Effector CD8-positive, alpha-beta T cell (primary cell): ENCODE measurements around the gene IDH1.
A peak's percentile ranks its signal among the peaks of the same experiment; 100 is the strongest.
"Not testable (repeated sequence)": the region's sequence is repeated elsewhere in the genome, so short reads cannot be mapped to it uniquely, and the experiment has no call there.

Experiments used
- DNase-seq: peaks from one replicate; lab custom pipeline; 2025; lab: John Stamatoyannopoulos, UW
- total RNA-seq, 4 experiments: gene quantifications; one replicate each; lab custom pipeline; 2026; lab: John Stamatoyannopoulos, UW

The IDH1 gene
- total RNA-seq: 24.1 to 52.5 (median 26.2) reads per million in 4 experiments

DNA sequence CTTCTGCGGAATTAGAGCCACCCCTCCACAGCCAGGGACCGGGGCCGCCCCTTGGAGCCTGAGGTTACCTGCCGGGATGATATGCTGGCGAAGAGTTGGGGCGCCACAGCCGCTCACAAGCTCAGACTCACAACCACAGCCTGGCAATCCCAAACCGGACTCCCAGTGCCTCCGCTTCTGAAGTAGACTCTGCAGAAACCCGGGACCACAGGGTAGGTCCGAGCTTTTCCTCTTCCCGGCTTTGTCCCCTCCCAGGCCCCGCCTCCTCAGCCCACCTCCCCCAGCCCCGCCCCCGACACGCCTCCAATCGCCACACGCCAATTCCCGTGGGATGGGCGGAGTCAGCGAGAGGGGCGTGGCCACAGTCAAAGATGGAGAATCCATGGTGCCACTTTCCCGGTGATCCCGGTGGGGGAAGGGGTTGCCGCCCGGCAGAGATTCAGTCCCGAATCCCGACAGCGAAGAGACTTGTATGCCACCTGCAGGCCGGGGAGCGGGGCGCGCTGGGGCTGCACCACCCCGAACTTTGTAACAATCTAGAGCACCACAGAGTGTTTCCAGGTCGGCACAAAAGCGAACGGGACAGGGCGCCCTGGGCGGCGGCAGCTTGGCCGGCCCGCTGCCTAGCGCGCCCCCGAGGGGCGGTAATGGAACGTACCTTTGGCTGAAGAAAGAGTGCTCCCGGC lies at the start of gene IDH1:
Gene IDH1 (minus strand): TSS at position 201 of the 686 bp plus-strand sequence. CDS start 3,520 bp downstream, outside the sequence.
- peak; percentile 97 for DNase-seq

DNA sequence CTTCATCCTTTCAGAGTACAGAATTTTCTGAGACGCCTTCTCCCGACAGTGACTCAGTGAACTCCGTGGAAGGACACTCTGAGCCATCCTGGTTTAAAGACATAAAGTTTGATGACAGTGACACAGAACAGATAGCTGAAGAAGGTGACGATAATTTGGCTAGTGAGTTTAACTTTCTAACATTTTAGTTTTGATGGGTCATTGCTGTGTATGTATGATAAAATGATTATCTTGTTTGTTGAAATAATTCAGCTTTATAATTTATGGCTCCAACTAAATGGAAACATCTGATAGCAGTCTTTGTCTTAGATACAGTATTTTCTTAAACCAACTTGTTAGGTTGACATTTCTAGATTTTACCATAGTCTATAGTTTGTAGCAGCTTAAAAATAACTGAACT lies 49.3 kb upstream of the IDH1 start:
- no peak for DNase-seq

DNA sequence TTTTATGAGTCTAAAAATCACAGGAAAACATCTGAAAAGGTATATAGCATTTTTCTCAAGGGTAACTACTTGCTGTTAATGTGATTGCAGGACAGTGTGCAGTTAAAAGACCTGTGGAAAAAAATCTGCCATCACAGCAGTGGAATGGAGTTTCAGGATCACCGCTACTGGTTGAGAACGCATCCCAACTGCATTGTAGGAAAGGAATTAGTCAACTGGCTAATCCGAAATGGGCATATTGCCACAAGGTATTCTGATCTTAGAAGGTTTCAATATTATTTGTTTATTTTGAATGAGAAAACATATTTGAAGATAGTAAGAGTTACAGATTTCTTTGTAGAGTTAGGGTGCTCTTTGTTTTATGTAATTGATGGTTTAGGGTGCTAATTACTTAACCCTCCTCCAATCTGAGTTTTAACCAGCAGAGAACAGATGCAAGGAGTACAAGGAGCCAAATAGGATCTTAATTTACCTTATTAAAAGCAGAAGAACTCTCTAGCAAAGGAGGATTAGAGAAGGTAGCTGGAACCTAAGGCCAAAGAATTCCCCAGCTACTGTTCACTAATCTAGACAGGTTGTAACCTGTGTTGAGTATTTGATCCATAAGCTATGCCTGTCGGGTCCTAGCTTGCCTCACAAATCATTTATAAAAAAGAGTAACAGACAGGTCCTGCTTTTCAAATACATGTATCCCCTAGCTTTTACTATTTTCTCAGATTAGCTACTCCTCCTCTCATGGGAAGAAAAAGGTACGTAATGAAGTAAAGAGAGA lies 46.2 kb upstream of the IDH1 start:
- DNase-seq: no peak

DNA sequence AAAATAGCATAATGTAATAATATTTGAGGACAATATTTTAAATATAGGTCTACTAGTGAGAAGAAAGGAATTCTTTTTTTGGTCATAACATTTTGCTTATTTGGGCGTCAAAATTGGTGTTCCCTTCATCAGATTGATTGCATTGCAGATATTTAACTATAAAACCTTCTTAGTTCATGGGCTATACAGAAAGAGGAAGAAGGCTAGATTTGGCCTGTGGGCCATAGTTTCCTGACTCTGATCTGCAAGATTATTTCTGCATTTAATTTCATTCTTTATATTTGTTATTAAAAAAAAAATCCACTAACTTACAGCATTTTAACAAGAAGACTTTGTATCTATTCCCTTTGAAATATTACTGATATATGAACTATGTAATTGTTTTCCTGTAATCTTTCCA lies 43.1 kb upstream of the IDH1 start:
- DNase-seq: no peak

DNA sequence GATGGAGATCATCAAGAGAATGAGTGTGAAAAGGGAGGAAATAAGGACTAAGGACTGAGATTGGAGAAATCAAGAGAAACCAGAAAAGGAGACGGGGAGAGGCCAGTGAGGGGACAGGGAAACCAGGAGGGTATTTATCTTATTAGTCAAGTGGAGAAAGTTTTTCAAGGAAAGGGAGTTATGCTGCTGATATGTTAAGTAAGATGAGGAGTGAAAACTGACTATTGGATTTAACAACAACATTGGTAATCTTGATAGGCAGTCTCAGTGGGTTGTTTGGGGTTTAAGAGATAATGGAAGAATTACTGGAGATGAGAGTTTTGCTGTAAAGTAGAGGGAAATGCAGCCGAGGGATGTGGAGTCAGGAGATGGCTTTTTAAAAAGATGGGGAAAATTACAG lies 41.7 kb upstream of the IDH1 start:
- no peak for DNase-seq

DNA sequence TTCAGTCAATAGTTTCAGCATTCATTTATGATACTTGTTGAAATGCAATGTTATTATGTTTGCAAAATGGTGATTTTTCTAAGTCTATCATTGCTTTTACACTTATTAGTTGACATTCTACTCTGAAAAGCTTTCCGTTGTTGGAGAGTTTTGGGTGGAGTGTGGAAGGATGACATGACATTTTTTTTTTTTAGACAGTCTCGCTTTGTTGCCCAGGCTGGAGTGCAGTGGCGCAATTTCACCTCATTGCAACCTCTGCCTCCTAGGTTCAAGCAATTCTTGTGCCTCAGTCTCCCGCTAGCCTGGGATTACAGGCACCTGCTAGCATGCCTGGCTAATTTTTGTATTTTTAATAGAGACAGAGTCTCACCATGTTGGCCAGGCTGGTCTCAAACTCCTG lies 41.0 kb upstream of the IDH1 start:
- DNase-seq: no peak

DNA sequence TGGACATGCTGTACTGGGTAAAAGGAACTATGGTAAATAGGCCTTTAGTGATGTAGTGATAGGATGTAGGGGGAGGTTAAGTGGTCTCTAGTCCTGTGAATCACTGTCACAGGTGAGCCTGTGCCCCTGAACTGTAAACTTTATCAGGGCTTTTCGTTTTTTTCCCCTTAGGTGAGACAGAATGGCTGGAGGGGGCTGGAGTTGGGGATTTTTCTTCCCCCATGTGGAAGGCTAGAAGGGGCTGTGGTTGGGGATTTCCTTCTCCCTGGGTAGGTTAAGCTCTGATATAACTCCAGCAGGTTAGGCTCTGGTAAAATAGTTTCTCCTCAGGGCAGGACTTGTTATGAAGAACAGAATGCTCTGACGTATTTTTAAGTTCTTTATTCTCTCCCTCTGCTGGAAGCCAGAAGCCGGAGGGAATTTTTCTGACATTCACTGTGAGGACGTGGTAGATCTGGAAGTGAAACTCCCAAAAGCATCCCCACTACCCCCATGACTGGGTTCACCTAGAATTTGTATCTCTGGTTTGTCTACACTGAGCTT lies 39.7 kb upstream of the IDH1 start:
- DNase-seq: no peak

DNA sequence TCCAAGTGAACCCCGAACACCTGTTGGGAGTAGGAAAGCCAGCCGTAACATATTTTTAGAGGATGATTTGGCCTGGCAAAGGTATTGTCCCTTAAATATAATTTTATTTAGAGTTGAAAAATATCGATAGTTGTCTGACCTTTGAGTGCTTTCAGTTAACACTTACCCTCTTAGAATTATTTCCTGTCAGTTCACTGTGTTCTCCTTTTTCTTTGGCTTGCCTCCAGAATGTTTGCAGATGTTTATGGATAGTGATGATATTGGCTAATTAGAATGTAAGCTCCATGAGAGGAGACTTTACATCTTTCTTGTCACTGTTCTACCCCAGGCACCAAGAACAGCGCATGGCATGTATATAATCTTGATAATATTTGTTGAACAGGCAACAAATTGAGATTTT lies 31.0 kb upstream of the IDH1 start:
- DNase-seq: no peak

DNA sequence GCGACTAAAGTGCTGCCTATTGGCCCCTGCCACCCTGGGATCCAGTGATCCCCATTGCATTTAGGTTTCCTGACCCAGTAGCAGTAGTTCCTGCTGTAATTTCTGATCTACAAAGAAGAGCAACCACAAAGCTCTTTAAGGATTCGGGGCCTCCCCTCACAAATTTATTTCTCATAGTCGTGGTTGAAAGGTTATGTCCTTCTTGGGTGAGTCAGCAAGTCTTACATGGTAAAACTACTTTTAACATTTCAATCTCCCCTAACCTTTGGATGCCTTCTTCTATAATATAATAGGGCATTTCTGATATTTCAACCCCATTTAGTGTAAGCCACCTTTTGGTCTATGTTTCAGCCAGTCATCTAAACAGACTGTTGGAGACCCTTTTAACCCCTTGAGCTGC lies 26.1 kb upstream of the IDH1 start:
- DNase-seq: no peak

DNA sequence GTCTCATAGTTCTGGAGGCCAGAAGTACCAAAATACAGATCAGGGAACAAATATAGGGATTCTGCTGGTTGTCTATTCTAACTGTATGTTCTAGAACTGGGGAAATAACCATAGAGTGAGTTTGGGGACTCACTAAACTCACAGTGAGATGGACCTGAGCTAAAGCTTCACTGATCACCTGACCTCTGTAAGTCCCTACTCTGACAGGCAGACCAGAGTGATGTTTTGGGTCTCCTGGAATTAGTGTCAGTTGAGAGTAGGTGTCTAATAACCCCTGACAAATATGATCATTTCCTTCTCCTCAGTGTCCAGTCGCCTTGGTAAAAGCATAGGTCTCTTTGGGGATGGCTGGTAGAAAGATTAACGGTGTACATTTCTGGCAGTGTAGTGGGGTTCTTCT lies 25.4 kb upstream of the IDH1 start:
- DNase-seq: no peak

DNA sequence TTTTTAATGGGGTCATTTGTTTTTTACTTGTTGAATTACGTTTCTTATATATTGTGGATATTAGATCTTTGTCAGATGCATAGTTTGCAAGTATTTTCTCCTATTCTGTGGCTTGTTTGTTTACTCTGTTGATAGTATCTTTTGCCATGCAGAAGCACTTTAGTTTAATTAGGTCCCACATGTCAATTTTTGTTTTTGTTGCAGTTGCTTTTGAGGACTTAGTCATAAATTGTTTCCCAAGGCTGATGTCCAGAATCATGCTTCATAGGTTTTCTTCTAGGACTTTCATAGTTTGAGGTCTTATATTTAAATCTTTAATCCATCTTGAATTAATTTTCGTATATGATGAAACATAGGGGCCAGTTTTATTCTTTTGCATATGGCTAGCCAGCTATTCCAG lies 24.4 kb upstream of the IDH1 start:
- DNase-seq: no peak

DNA sequence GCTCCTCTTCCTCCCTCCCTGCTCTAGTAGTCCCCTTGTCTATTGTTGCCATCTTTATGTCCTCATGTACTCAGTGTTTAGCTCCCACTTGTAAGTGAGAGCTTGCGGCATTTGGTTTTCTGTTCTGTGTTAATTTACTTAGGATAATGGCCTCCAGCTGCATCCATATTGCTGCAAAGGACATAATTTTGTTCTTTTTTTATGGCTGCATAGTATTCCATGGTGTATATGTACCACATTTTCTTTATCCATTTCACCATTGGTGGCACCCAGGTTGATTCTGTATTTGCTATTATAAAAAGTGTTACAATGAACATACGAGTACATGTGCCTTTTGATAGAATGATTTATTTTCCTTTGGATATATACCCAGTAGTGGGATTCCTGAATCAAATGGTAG lies 23.7 kb upstream of the IDH1 start:
- DNase-seq: no peak

DNA sequence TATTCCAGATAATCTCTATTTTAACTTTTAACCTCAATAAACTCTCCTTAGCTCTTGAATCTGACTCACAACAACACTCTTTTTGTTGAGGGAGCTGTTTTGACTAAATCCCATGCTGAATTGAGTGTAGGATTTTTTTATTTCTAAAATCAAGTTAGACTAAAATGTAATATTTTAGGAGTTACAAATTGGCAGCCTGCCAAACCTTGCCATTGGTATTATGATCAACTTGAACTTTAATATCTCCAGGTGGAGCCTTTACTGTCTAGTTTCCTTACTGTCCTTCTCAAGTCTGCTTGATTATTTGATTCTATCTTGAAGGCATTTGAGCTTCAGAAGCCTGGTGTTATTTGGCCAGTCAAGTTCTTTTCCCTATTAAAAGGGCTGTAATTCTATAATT lies 19.9 kb upstream of the IDH1 start:
- DNase-seq: no peak

DNA sequence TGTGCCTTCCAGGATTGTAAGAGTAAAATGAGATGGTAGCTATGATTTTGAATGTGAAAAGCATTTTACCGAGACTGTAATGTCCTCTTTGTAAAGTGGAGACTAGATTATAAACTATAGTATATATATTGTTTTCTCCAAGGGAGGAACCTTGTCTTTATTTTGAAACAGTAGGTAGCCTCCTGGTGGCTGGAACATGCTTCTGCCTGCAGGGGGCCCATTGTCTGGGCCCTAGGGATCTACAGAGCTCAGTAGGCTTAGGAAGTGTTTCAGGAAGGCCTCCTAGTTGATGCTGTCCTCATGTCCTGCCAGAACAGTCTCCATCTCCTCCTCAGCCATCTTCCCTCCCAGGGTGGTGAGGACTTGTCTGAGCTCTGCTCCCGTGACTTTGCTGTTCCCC lies 14.2 kb upstream of the IDH1 start:
- no peak for DNase-seq

DNA sequence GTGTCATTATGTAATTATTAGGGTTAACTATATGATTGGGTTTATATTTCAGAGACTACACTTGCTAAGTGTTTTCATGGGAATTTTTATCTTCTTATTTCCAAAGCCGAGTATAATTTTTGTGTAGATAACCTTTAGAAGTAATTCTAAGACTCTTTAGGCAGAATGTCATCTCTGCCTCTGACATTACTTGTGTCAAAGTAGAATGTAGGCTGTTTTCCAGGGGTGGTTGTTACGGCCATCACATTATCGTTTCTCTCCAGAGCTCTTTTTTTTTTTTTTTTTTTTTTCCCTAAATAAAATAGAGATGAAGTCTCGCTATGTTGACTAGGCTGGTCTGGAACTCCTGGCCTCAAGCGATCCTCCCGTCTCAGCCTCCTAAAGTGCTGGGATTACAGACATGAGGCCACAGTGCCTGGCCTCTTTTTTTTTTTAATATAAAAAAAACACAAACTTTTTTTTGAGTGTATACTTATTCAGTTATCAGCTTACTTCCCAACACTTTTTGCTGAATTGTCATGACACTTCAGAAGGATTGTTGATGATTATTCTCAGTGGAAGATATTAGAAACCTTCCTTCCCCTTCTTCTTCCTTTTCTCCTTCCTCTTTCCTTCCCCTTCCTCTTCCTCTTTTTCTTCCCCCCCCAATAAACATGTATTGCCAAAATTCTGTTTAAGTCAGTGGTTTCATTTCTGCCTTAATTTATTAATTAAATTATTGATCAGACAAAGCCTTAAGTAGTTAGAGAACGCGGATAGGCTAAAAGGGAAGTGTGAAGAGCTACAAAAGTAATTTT lies 13.5 kb upstream of the IDH1 start:
- DNase-seq: no peak

DNA sequence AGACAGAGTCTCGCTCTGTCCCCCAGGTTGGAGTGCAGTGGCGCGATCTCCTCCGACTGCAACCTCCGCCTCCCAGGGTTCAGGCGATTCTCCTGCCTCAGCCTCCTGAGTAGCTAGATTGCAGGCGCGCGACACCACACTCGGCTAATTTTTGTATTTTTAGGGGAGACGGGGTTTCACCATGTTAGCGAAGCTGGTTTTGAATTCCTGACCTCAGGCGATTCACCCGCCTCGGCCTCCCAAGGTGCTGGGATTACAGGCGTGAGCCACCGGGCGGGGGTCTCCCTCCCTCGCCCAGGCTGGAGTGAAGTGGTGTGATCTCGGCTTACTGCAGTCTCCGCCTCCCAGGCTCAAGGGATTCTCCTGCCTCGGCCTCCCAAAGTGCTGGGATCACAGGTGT lies 12.7 kb upstream of the IDH1 start:
- DNase-seq: not testable (repeated sequence)

DNA sequence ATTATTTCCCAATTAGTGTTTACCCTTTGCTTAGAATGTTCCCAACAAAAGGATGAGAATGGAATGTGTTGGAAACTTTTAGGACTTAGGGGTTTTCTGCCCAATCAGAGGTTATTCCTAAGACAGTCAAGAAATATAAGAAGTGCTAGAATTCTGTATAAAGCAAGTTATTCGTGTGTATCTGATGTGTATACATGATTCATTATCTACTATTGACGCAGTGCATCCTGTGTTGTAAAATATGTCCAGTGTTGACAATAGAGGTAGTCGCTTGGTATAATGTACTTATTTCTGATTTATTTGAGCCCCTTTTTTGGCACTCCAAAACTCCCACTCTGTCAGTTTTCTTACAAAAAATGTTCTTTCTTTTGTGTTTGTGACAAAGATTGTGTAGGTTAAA lies 12.1 kb upstream of the IDH1 start:
- no peak for DNase-seq

DNA sequence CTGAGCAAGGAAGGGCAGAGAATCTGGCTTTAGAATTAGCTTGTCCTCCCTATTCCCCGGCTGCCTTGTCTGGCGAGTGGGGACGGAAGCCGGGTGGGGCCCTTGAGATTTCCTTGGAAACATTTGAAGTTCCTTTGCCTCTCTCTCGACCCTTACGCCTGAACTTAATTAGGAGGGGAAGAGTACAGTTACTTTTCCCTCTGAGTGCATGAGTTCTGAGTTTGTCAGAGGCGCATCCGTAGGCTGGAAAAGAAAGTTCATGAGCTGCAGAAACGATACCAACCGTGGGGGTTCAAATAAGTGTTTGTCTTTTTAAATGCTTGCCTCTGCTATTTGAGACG lies 11.7 kb upstream of the IDH1 start:
- DNase-seq: no peak

DNA sequence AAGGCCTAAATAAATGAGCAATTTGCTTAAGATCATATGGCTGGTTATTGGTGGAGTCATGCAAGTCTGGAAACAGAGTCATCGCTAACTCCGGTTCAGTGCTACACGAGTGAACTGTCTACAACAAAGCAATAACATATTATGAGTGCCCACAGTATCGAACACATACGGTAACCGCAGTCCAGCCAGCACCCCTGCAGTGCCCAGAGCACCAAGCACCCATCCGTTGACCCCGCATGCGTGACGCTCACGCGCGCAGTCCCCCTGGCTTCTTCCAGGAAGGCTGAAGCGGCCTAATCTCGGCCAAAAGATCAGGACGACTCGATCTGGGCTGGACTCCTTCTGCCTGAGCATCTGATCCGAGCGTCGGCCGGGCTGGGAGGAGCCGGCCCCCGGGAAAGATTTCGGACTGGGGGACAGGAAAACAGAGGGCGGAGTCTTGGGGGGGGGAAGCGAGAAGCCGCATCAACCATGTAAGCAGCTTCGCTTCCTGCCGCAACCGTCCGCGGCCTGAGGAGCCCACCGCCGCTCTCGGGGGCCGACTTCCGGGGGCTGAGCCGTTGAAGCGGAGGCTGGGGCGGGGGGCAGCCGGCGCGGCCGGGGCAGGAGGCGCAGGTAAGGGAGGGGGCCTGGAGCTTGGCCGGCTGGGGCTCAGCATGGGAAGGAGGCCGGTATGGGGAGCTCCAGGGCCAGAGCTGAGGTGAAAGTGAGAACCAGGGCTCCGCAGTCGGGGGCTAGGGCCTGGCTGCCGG lies 11.1 kb upstream of the IDH1 start, which contains the start of gene PIKFYVE:
Gene PIKFYVE (plus strand): TSS at position 455 of the 752 bp plus-strand sequence. CDS start 5,265 bp downstream, outside the sequence.
- DNase-seq: peak; percentile 73

DNA sequence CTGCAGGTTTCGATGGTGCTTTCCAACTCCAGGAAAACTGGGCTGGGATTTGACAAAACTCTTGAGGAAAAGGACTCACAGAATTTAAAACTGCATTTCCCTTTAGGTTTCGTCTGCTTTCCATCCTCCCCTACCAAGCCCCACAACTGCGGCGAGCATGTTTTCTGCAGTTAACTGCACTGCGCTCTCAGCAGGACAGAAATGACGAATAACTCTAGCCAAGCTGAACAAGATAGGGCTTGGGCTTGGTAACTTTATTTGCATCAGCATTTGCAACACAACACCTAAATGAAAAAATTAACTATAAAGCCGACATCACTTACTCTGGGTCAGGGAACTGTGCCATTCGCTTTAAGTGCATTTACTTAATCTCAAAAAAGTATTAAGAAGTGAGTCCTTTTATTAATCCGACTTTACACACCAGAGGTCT lies 10.5 kb upstream of the IDH1 start:
- DNase-seq: peak; percentile 4
